ENCODE data around the gene DUSP15.

The DUSP15 gene

DNA sequence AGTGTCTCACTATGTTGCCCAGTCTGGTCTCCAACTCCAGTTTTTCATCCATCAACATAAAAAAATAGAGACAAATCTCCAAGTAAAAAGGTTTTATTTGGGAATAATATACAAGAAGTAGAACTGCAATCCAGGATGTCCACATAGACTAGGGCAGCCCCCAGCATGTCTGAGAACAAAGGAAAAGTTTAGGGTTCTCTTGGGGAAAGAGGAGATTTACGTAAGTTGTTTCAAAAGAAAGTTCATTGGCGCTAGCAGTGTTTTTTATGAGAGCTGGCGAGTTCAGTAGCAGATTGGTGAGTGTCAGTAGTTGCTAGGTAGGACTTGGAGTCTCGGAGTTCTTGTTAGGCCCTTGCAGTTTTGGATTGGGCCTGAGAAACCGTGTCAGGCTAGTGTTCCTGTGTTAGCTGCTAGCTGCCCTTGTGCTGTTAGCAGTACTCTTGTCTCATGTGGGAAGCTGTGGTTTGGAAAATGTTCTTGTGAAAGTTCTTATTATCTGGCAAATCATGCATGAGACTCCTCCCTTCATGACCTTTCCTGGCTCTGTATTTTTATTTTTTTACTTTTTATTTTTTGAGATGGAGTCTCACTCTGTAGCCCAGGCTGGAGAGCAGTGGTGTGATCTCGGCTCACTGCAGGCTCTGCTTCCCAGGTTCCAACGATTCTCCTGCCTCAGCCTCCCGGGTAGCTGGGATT lies 24.8 kb upstream of the DUSP15 start:
- no peak for DNase-seq (ENCODE audit: low read depth in 2 of 2)

DNA sequence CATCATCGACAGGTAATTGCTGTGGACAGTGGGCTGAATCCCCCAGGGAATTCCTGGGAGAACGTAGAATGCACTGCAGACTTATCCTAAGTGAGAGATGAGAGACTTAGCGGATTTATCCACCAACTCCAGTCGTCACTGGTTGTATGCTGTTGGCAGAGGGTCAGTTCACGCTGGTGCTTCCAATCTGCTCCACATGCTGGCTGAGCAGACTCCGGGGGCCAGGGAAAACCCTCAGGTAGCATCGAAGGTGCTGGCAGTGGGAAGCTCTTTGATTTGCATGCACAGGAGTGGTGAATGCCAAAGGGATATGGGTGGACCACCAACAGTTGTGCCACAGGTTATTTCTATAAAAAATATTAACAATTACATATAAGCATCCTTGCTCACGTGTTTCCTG lies 20.3 kb upstream of the DUSP15 start:
- DNase-seq (ENCODE audit: low read depth in 2 of 2) = no peak

DNA sequence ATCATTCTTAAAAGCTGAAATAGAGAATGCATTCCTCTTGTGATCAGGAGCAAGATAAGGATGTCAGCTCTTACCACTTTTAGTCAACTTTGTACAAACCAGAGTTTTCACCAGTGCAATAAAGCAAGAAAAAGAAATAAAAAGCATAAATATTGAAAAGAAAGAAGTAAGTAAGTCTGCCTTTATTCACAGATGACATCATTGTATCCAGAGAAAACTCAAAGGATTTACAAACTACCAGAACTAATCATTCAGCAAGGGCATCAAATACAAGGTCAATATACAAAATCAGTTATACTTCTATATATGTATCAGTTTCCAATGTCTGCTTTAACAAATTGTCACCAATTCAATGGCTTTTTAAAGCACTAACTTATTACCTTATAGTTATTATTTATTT lies 13.5 kb upstream of the DUSP15 start:
- DNase-seq (ENCODE audit: low read depth in 2 of 2) = no peak

DNA sequence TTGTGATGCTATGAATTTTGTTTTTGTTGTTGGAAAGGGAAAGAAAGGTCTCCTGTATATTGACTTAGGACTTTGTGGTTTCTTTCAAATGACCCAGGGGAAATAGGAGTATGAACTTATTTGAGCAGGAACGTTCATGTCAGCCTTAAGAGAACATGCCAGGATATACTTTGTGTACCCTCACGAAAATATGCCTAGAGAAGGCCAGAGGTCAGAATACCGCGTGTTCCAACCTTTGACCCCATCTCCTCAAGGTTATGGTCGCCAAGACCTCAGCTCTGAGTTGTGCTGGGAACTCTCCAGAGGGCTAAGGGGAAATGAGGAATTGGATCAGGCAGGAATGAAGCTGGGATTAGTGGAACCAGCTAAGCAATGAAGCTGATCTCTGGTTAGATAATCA lies 11.6 kb upstream of the DUSP15 start:
- DNase-seq (ENCODE audit: low read depth in 2 of 2) = no peak

DNA sequence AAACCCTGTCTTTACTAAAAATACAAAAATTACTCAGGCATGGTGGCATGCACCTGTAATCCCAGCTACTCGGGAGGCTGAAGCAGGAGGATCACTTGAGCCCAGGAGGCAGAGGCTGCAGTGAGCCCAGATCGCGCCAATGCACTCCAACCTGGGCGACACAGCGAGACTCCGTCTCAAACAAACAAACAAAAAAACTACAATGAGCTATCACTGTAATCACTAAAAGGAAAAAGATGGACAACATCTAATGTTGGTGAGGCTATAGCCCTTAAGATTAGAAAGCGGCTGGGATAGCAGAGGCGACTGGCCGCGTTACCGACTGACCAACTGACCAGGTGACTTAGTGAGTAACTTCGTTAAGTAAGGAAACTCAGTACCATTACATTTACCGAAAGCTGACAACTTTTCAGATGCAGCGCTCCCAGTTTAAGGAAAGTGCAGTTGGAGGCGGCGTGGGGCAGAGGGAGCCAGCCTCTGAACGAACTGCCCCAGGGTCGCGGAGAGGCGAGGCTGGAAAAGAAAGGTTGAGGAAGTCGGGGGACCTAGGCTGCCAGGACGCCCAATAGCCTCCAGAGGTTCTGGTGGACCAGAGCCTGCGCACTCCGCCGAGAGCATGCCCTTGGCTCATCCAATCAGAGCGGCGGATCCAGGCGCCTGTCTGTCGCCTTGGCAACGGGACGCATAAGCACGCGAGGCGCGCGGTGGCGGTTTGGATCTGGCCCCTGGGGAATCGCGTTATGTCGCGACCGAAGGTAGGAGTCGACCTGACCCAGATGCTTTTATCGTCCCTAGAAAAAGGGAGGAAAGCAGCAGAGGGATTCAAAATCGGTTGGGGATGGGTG lies 9.0 kb upstream of the DUSP15 start:
- DNase-seq (ENCODE audit: low read depth in 2 of 2) = peak; percentile 50 to 68

DNA sequence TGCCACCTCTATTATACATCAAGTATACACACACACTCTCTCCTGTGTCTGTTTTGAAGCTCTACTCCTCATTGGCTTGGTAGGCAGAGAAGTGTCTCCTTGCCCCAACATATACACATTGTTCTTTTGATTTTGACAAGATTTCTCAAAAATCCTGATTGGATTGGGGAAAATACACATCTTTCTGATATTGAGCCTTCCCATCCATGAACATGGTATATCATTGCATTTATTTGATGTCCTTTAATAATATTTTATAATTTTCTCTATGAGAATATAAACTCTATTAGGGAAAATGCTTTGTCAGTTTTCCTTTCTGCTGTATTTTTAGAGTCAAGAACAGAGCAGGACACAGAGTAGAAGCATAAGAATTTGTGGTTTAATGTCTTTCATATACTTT lies 7.4 kb upstream of the DUSP15 start:
- DNase-seq (ENCODE audit: low read depth in 2 of 2) = no peak

DNA sequence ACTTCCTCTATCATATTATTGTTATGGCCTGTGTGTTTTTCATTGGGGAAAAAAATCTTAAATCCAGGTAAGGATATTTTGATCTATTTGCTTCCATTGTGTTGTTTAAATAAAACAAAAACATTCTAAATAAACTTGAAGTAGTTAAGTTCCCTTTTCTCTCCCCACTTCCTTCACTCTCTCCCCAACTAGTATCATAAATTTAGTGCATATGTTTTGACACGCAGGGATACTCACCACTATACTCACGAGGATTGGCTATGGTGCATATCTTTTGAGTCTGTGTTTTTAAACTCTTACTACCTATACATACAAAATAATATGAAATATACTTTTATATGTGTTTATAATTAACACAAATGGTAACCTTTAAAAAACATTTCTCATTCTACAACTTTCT lies 5.3 kb upstream of the DUSP15 start:
- no peak for DNase-seq (ENCODE audit: low read depth in 2 of 2)

DNA sequence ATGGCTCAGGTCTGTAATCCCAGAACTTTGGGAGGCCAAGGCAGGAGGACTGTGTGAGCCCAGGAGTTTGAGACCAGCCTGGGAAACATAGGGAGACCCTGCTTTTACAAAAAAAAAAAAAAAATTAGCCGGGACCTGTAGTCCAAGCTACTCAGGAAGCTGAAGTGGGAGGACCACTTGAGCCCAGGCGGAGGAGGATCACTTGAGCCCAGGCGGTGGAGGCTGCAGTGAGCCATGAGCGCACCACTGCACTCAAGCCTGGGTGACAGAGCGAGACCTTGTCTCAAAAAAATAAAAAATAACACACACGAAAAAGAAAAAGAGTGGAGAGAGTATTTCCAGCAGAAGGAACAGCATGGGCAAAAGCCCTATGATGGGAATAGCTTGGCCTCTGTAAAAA lies 2.1 kb upstream of the DUSP15 start:
- no peak for DNase-seq (ENCODE audit: low read depth in 2 of 2)

DNA sequence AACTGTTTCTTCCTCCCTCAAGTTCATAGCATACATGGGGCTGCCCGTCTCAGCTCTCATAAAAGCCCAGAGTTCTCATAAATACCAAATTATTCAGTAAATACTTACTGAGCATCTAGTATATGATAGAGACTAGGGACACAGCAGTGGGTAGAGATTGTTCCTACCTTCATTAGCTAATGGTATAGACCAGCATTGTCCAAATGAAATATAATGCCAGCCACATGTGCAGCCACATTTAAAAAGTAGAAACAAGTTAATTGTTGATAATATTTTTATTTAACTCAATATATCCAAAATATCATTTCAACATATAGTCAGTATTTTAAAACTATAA lies 1.3 kb upstream of the DUSP15 start:
- DNase-seq (ENCODE audit: low read depth in 2 of 2) = no peak

DNA sequence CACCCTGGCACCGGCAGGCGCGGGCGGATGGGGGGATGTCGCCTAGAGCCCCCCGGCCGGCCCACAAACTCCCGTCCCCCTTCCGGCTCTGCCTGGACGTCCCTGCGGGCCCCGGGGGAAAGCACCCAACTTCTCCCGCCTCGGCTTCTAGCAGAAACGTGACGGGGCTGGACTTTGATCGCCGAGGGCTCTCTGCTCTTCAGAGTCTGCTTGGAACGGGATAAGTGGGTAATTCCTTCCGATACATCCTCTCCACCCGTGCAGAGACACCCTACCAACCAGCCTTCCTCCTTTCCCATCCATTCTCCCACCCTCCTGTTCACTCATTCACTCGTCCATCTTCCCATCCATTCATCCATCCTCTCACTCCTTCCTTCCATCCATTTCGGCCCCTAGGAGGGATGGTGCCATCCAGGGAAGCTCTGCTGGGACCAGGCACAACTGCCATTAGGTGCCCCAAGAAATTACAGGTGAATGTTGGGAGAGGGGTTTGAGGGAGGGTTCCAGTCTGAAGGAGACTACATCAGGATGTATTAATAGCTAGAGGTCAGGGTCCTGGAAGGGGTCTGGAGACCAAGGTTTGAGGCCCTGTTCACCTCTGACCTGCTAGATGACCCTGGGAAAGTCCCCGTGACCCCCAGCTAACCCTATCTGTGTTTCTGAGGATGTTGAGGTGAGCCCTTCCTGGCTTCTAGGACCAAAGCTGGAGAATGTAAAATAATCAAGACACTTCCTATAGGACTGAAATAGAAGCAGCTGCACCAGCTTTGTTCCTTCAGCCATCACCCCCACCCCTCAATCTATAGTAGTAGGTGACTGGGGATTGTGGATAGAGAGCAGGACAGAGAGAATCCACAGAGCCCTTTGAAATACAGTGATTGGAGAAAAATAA lies 645 bp upstream of the DUSP15 start:
- DNase-seq (ENCODE audit: low read depth in 2 of 2) = no peak

DNA sequence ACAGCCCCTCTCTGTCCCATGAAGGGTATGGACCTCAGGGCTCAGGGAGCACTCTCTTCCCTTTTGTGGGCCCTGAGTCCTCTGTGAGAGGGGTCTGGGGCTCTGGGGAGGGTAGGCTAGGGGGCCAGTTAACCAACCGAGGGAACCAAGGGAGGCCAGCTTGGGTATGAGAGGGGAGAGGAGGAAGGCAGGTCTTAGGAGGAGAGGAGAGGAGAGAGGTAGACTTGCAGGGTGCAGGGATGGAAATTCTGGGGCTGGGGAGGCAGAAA lies 720 bp downstream of the DUSP15 start:
- DNase-seq (ENCODE audit: low read depth in 2 of 2) = no peak

DNA sequence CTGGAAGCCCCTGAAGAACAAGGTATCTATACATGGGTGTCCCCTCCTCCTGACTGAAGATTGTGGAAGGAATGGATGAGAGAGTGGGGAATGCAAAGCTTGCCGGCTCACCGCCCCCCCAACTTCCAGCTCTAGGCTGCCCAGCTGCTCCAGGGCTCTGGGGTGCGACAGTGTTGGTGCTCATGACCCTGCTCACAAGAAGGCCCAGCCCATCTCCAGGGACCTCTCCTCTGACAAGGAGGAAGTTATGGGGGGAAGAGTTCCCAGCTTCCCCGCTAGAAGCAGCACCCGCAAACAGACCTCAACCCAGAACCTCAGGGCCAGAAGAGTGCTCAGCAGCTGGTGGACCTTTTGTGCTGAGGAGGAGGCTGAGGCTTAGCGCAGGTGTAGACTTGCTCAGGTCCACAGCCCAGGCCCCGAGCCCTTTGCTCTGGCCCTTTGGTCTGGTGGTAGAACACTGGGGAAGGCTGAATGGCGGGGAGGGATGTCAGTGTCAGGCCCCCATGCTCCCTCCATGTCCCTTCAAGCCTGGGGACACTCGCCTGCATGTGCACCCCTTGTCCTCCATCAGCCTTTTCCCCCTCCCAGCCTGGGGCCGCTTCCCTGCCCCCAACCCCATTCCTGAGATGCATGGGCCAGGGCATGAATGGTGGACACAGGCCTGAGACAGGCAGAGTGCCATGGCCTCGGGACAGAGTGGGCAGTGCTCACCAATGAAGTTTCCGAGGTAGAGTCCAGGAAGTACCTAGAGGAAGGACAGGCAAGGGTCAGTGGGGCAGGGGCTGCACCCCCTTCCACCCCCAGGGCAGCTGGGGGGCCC lies 1.3 kb downstream of the DUSP15 start:
- DNase-seq (ENCODE audit: low read depth in 2 of 2) = no peak

DNA sequence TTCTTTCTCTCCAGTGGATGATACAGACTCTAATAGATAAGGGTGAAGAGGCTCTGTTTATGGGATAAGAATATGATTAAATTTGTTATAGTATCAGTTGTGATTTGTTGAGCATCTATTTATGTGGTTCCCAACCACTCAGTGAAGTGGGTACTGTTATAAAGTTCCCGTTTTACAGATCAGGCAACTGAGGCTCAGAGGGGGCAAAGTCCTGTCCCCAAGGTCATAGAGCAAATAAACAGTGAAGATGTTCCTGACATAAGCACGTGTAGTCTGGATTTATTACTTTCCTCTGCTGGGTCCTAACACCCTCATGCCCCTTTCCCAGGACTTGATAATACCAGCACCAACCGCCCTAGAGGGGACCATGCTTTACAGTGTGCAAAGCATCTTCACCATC lies 4.1 kb downstream of the DUSP15 start:
- no peak for DNase-seq (ENCODE audit: low read depth in 2 of 2)

DNA sequence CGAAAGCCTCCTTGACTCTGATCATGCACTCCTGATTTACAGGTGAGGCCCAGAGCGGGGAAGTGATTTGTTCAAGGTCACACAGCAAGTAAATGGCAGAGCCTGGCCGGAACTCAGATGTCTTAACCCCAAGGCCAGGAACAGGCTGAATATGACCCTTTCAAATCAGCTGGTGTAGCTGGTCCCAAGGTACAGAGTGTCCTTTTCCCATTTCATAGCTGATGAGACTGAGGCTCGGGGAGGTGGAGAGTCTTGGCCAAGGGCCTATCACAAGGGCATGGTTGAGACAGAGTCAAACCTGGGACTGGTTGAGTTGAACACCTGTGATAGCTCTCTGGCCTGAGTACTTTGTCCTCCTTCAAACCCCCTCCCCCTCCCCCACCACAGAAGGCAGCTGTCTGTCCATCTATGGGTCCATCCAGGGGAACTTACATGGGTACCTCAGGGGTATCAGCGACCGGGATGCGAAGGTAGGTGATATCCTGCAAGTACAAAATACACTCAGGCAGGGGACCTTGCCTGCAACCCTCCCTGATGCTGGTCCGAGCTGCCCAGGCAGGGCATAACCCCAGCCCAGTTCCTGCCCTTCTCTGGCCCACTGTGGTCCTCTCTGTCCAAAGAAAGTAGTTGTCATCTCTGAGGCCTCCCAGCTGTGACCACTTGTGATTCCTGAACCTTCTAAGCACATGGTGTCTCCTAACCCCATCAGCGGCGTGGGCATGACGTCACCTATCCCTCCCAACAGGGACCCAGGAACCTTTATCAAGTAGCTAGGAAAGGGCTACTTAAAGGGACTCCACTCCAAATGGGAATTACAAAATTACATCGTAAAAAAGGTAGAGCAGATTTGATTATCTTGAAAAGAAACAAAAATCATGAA lies 5.6 kb downstream of the DUSP15 start:
- DNase-seq (ENCODE audit: low read depth in 2 of 2) = no peak

DNA sequence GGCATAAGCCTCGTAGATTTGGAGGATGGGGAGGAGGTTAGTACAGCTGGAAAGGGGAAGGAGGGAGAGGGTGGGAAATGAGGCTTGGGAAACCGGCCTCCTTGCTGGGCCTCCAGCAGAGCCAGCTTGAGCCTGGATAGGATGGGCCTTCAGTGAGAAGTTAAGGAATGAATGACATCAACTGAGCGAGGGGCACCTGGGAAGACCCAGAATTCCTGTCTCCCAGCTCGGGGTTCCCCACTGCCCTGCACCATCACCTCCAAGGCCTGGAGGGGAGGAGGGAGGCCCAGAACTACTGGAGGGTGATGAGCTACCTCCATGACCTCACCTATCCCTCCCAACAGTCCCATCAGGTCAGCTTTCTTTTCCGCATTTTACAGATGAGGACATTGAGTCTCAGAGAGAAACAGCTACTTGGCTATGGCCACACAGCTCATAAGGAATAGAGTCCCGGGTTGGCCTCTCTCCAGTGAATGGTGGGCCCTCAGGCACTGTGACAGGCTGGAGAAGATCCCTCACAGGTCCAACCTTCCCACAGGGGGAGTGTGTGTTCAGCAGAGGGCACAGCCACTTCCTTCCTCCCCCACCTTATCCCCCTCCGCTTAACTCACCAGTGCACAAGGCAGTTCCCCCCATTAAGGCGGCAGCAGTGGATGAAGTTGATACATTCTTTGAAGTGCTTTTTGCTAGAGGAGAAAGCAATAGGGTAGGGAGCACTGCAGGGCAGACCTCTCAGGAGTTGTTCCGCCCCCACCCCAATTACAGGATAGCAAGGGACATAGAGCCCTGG lies 6.8 kb downstream of the DUSP15 start:
- no peak for DNase-seq (ENCODE audit: low read depth in 2 of 2)

DNA sequence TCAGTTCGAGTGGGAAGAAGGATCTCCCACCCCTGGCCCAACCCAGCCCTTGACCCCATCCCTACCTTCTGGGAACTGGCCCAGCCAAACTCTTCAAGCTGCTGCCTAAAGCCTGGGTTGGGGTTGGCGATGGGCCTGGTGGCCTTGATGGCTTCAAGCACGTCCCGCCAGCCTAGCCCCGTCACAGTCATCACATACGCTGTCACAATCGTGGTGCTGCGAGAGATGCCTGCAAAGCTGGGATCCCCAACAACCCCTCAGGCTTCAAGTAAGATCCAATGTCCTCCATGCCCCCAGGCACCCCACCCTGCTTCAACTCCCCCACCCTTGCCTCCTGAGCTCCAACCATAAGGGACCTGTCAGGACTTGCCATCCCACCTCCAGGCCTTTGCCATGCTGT lies 7.8 kb downstream of the DUSP15 start:
- DNase-seq (ENCODE audit: low read depth in 2 of 2) = no peak

DNA sequence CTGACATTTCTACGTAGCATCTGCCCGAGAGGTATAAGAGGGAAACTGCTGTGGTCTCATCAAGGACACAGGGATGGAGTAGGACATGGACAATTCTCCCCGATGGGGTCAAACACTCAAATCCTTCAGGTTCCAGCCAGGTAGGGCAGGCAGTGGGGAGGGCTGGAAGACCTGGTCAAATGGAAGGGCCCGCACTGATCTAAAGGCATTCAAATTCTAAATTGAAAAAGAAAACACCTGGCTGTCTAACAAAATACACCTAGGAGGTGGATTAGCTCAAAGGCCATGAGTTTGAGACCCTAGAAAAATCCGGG lies 8.2 kb downstream of the DUSP15 start:
- no peak for DNase-seq (ENCODE audit: low read depth in 2 of 2)

DNA sequence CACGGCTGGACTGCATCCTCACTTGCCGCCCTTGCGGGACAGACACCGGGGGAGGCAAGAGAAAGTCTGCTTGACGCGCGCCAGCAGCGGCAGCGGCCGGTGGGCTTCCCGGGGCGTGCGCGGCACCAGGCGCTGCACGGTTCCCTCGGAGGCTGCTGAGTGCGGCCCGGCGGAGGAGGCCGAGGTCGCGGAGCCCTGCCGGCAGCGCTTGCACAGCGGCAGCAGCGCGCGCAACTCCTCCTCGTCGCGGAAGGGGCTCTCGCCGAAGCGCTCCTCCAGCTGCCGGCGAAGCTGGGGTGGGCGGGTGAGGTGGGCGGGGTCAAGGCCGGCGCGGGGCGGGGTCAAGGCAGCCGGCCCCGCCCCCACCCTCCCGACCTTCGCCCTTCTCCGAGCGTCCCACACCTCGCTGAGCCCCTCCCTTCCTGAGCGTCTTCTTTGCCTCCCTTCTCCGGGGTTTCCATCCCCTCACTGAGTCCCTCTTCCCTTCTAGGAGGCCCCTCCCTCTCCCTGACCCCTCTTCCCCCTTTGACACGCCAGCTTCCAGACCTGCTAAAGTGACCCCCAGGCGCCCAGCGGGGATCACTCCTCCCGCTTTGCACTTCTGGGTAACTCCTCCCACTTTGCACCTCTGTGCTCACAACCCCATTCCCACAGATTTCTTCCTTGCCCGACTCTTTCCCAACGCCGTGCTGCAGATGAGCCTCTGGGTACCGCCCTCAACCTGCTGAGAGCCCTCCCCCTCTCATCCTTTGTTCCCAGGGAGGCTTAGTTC lies 8.8 kb downstream of the DUSP15 start:
- peak; percentile 48 to 61 for DNase-seq (ENCODE audit: low read depth in 2 of 2)

DNA sequence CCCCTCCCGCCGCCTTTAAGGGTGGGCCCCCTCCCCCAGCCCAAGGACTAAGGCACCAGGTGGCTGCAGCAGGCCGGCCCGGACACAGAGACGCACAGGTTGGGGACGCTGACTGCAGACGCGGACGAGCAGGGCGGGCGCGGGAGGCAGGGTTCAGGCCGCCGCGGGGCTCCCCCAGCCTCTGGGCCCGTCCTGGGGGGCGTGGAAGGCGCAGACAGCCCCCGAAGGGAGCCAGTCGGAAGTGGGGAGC lies 9.3 kb downstream of the DUSP15 start:
- DNase-seq (ENCODE audit: low read depth in 2 of 2) = no peak

All from stimulated activated CD4-positive, alpha-beta T cell treated with anti-CD3 and anti-CD28 coated beads, Interleukin-1b, Interleukin-23, amount 100 ng/mL, for 4 hours (primary cell).